Brain microvascular endothelial cell (primary cell): Measurements from ENCODE around the gene MROH7.

Experiments used
- DNase-seq: peaks from one replicate; pipeline ENCODE4 v3.0.0-alpha.2; 2020
- H3K27ac ChIP-seq: fragments of 250-450 bp; sonication (Bioruptor Pico); 2 replicates; pipeline ENCODE4 v1.5.1; 2020; ENCODE audit warnings: mild to moderate bottlenecking, moderate library complexity
- H3K27me3 ChIP-seq: fragments of 250-450 bp; sonication (Bioruptor Pico); replicated peaks from 2 replicates; pipeline ENCODE4 v1.5.1; 2020; ENCODE audit warnings: mild to moderate bottlenecking
- H3K36me3 ChIP-seq: fragments of 250-450 bp; sonication (Bioruptor Pico); replicated peaks from 2 replicates; pipeline ENCODE4 v1.5.1; 2020; ENCODE audit warnings: mild to moderate bottlenecking
- H3K4me3 ChIP-seq: 2 replicates; pipeline ENCODE4 v1.5.1; 2011; ENCODE audit warnings: low read depth, mild to moderate bottlenecking, control low read depth, low read length, moderate library complexity
- CTCF ChIP-seq: IDR thresholded peaks from 2 replicates; pipeline ENCODE4 v1.5.1; 2011; ENCODE audit warnings: low read depth, mild to moderate bottlenecking, moderate library complexity, low read length, control low read depth, inconsistent platforms; ENCODE audit errors: missing control alignments
- in situ Hi-C: cut with HindIII; loops from 2 replicates; pipeline ENCODE4 v1.10.0; 2017; ENCODE audit warnings: low sequenced_read_pairs, low pct_ligation_motif_present

MROH7 gene

GRCh38 chr1:54597455-54598030, 44.0 kb upstream of the MROH7 start:
- H3K4me3 ChIP-seq, result no peak overlapping the region
- in situ Hi-C loops, result no loop called here
- H3K36me3 ChIP-seq, result no peaks in the 10 kb centered on the region
- TF ChIP-seq CTCF, result no peak
- DNase-seq, result no peak
- no peak overlapping the region for H3K27ac ChIP-seq
- H3K27me3 ChIP-seq, result no peaks in the 10 kb centered on the region

GRCh38 chr1:54599211-54599823, 42.3 kb upstream of the MROH7 start:
- in situ Hi-C loops, result no loop called here
- DNase-seq, result no peak
- TF ChIP-seq CTCF, result no peak
- no peak overlapping the region for H3K4me3 ChIP-seq
- H3K27ac ChIP-seq, result no peak overlapping the region
- no peaks in the 10 kb centered on the region for H3K27me3 ChIP-seq
- no peaks in the 10 kb centered on the region for H3K36me3 ChIP-seq

- Histone ChIP-seq H3K4me3 (no peak overlapping the region), H3K36me3 (no peaks in the 10 kb centered on the region), H3K27me3 (no peaks in the 10 kb centered on the region), H3K27ac (no peak overlapping the region)
- DNase-seq, result no peak
- no peak for TF ChIP-seq CTCF
- in situ Hi-C loops, result no loop called here
Observed at GRCh38 chr1:54600947-54601721, 40.5 kb upstream of the MROH7 start.

- H3K27ac ChIP-seq, result no peak overlapping the region
- TF ChIP-seq CTCF, result no peak
- H3K27me3 ChIP-seq, result no peaks in the 10 kb centered on the region
- no peaks in the 10 kb centered on the region for H3K36me3 ChIP-seq
- in situ Hi-C loops, result no loop called here
- no peak overlapping the region for H3K4me3 ChIP-seq
- no peak for DNase-seq
Observed at GRCh38 chr1:54601730-54602129, 39.9 kb upstream of the MROH7 start.

- no peak for TF ChIP-seq CTCF
- no peak for DNase-seq
- Histone ChIP-seq H3K4me3 (no peak overlapping the region), H3K36me3 (no peaks in the 10 kb centered on the region), H3K27ac (no peak overlapping the region), H3K27me3 (no peaks in the 10 kb centered on the region)
- in situ Hi-C loops, result no loop called here
Observed at GRCh38 chr1:54602554-54602953, 39.0 kb upstream of the MROH7 start.
